PC-9 (cell line): ENCODE measurements around the gene MBTPS1. TPM values are rescaled to one million over a fixed set of nuclear protein-coding genes. Genes with fewer than 3 reads are reported as not detected.

ENCODE experiments used
- BruUV-seq: library from RNA; stranded (reverse); fragments of 400-500 nt; replicated peaks from 2 replicates; lab custom pipeline; 2021; lab: Mats Ljungman, UMichigan
- CTCF ChIA-PET: fragments of 300-600 bp; sonication (Branson Sonifier 250); formaldehyde crosslinking; loops from one replicate; lab custom pipeline; 2022; ENCODE audit warnings: antibody characterized with exemption; lab: Charles Lee
- POLR2A ChIA-PET: fragments of 300-600 bp; sonication (Branson Sonifier 250); formaldehyde crosslinking; loops from one replicate; lab custom pipeline; 2022; ENCODE audit warnings: antibody characterized with exemption; ENCODE audit not compliant: unreplicated experiment; lab: Charles Lee
- DNase-seq, 2 experiments: peaks; one replicate each; pipeline versions ENCODE4 v3.0.0 to v3.0.0-alpha.2; 2015 to 2022; ENCODE audit warnings: mixed read lengths in 1 of 2
- H2AFZ ChIP-seq: fragments of 200-600 bp; sonication (generic); 2 replicates; pipeline ENCODE4 v1.8.1; 2017; ENCODE audit warnings: antibody characterized with exemption
- H3F3A ChIP-seq: fragments of 200-600 bp; sonication (generic); 2 replicates; pipeline ENCODE4 v1.8.1; 2017; ENCODE audit warnings: antibody characterized with exemption, mild to moderate bottlenecking, low read depth; ENCODE audit not compliant: insufficient read depth
- H3K27ac ChIP-seq: fragments of 200-600 bp; sonication (generic); 2 replicates; pipeline ENCODE4 v1.6.1; 2016; ENCODE audit warnings: mixed run types
- H3K27me3 ChIP-seq: fragments of 200-600 bp; sonication (generic); 2 replicates; pipeline ENCODE4 v1.6.1; 2016; ENCODE audit warnings: low read depth, mixed run types; ENCODE audit not compliant: insufficient read depth
- H3K36me3 ChIP-seq: fragments of 200-600 bp; sonication (generic); 2 replicates; pipeline ENCODE4 v1.6.1; 2016; ENCODE audit warnings: low read depth, mixed run types
- H3K4me1 ChIP-seq: fragments of 200-600 bp; sonication (generic); replicated peaks from 2 replicates; pipeline ENCODE4 v1.6.1; 2016; ENCODE audit warnings: mixed run types; ENCODE audit not compliant: insufficient read depth
- H3K4me2 ChIP-seq: fragments of 200-600 bp; sonication (generic); 2 replicates; pipeline ENCODE4 v1.6.1; 2017; ENCODE audit warnings: mixed run types
- H3K4me3 ChIP-seq: fragments of 200-600 bp; sonication (generic); 2 replicates; pipeline ENCODE4 v1.6.1; 2016; ENCODE audit warnings: mixed run types
- H3K79me2 ChIP-seq: fragments of 200-600 bp; sonication (generic); 2 replicates; pipeline ENCODE4 v1.6.1; 2017; ENCODE audit warnings: low read depth, mixed run types
- H3K9me2 ChIP-seq: fragments of 200-600 bp; sonication (generic); 2 replicates; pipeline ENCODE4 v1.8.1; 2017; ENCODE audit warnings: mild to moderate bottlenecking; ENCODE audit not compliant: insufficient read depth
- H3K9me3 ChIP-seq: fragments of 200-600 bp; sonication (generic); 2 replicates; pipeline ENCODE4 v1.8.1; 2016; ENCODE audit warnings: low read depth; ENCODE audit not compliant: insufficient read depth
- H4K20me1 ChIP-seq: fragments of 200-600 bp; sonication (generic); 2 replicates; pipeline ENCODE4 v1.8.1; 2017; ENCODE audit not compliant: insufficient read depth
- EZH2 ChIP-seq: fragments of 200-600 bp; sonication (generic); IDR thresholded peaks from 2 replicates; pipeline ENCODE4 v1.8.0; 2017; ENCODE audit warnings: antibody characterized with exemption, low read depth
- intact Hi-C: fragments of 100-400 bp; cut with micrococcal nuclease; formaldehyde crosslinking; loops from one replicate; pipeline ENCODE4 v1.10.0; 2022; ENCODE audit not compliant: unreplicated experiment
- total RNA-seq: library from RNA; stranded (reverse); gene quantifications from 2 replicates; pipeline ENCODE4 v1.2.3, GENCODE V29; 2021
- TF ChIP-seq, protein P1 (sequence below): fragments of 200-600 bp; sonication (generic); conservative IDR thresholded peaks from 2 replicates; pipeline ENCODE4 v1.6.1; 2017; ENCODE audit warnings: mixed run types, antibody characterized with exemption, mild to moderate bottlenecking, moderate library complexity

Gene MBTPS1
- total RNA-seq, 1 experiment from 2014 or later: 96.0 TPM

- Histone ChIP-seq H3F3A (no peaks in the 10 kb centered on the region), H2AFZ (no peak overlapping the region), H3K4me1 (no peaks in the 10 kb centered on the region), H3K27me3 (peaks cover 36% of the 10 kb centered on the region; the same call in 1 of the 2 replicates), H3K79me2 (no peaks in the 10 kb centered on the region), H3K4me3 (no peak overlapping the region), H3K4me2 (no peak overlapping the region), H3K9me2 (no peaks in the 10 kb centered on the region), H3K36me3 (no peaks in the 10 kb centered on the region), H4K20me1 (no peaks in the 10 kb centered on the region), H3K27ac (no peak overlapping the region), H3K9me3 (peaks cover 14% of the 10 kb centered on the region)
- no peak for TF ChIP-seq EZH2
- intact Hi-C loops: no loop called here
- no peak for DNase-seq
- POLR2A ChIA-PET: no interaction called here
- CTCF ChIA-PET: no interaction called here
- BruUV-seq: no TSS peak
Observed at GRCh38 chr16:84021488-84021887, 95.3 kb downstream of the MBTPS1 start.

- Histone ChIP-seq H2AFZ (no peak overlapping the region), H3K27me3 (peaks cover 36% of the 10 kb centered on the region; the same call in 1 of the 2 replicates), H3K4me2 (no peak overlapping the region), H3K4me1 (no peaks in the 10 kb centered on the region), H3K79me2 (no peaks in the 10 kb centered on the region), H3K27ac (no peak overlapping the region), H3F3A (no peaks in the 10 kb centered on the region), H4K20me1 (no peaks in the 10 kb centered on the region), H3K4me3 (no peak overlapping the region), H3K9me2 (no peaks in the 10 kb centered on the region), H3K36me3 (no peaks in the 10 kb centered on the region), H3K9me3 (peaks cover 14% of the 10 kb centered on the region)
- CTCF ChIA-PET: interaction anchor here (0.6 kb wide), 1 partner anchor 64 kb away, joined by 4 read pairs; no protein-coding TSS in a partner anchor
- no peak for DNase-seq
- intact Hi-C loops: no loop called here
- TF ChIP-seq, protein P1, sequence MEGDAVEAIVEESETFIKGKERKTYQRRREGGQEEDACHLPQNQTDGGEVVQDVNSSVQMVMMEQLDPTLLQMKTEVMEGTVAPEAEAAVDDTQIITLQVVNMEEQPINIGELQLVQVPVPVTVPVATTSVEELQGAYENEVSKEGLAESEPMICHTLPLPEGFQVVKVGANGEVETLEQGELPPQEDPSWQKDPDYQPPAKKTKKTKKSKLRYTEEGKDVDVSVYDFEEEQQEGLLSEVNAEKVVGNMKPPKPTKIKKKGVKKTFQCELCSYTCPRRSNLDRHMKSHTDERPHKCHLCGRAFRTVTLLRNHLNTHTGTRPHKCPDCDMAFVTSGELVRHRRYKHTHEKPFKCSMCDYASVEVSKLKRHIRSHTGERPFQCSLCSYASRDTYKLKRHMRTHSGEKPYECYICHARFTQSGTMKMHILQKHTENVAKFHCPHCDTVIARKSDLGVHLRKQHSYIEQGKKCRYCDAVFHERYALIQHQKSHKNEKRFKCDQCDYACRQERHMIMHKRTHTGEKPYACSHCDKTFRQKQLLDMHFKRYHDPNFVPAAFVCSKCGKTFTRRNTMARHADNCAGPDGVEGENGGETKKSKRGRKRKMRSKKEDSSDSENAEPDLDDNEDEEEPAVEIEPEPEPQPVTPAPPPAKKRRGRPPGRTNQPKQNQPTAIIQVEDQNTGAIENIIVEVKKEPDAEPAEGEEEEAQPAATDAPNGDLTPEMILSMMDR: no peak
- TF ChIP-seq EZH2: no peak
- POLR2A ChIA-PET: no interaction called here
- BruUV-seq: no TSS peak
Observed at GRCh38 chr16:84020353-84020752, 96.4 kb downstream of the MBTPS1 start.

- CTCF ChIA-PET: no interaction called here
- H2AFZ ChIP-seq: no peak overlapping the region
Observed at GRCh38 chr16:84018710-84019109, 98.0 kb downstream of the MBTPS1 start.

More at GRCh38 chr16:84018710-84019109, 98.0 kb downstream of the MBTPS1 start:
- Histone ChIP-seq H3F3A (no peaks in the 10 kb centered on the region; the same call in 1 of the 2 replicates), H3K4me2 (no peak overlapping the region), H3K27me3 (peaks cover 33% of the 10 kb centered on the region; the same call in 1 of the 2 replicates), H3K4me1 (no peaks in the 10 kb centered on the region), H3K9me3 (peaks cover 14% of the 10 kb centered on the region), H3K79me2 (no peaks in the 10 kb centered on the region), H3K36me3 (no peaks in the 10 kb centered on the region), H4K20me1 (no peaks in the 10 kb centered on the region), H3K4me3 (no peak overlapping the region), H3K27ac (no peak overlapping the region), H3K9me2 (no peaks in the 10 kb centered on the region)
- intact Hi-C loops: no loop called here
- no peak for DNase-seq
- POLR2A ChIA-PET: no interaction called here
- no TSS peak for BruUV-seq
- no peak for TF ChIP-seq EZH2
- TF ChIP-seq, protein P1: no peak
